ENCODE results near the gene MTNR1B. TPM values are rescaled to one million over a fixed set of nuclear protein-coding genes. Genes with fewer than 3 reads are reported as not detected.
A peak's percentile ranks its signal among the peaks of the same experiment; 100 is the strongest.

The MTNR1B gene
- total RNA-seq, 4 donors from 2014 or later, result not detected

- no peak for DNase-seq (ENCODE audit: low spot score in 2 of 2)
- no peaks in the 10 kb centered on the region for H3K4me1 ChIP-seq
- H3K9me3 ChIP-seq, result no peaks in the 10 kb centered on the region
Measured at GRCh38 chr11:92931746-92932422, 37.6 kb upstream of the MTNR1B start.

GRCh38 chr11:92939305-92939704, 30.1 kb upstream of the MTNR1B start:
- Histone ChIP-seq H3K9me3 (no peaks in the 10 kb centered on the region), H3K4me3 (no peak overlapping the region), H3K4me1 (no peaks in the 10 kb centered on the region), H3K36me3 (no peaks in the 10 kb centered on the region), H3K27ac (no peak overlapping the region), H3K27me3 (no peaks in the 10 kb centered on the region)
- DNase-seq (ENCODE audit: low spot score in 2 of 2), result no peak
- TF ChIP-seq EP300 (IDR thresholded peaks at IDR 0.05), result no peak
- TF ChIP-seq CTCF (IDR thresholded peaks at IDR 0.05), result no peak
- no peak for TF ChIP-seq POLR2A (IDR thresholded peaks at IDR 0.05)
- TF ChIP-seq POLR2AphosphoS5 (IDR thresholded peaks at IDR 0.05), result no peak
- WGBS, result 90% methylated on average over 4 of the region's 4 CpGs

More at GRCh38 chr11:92931746-92932422, 37.6 kb upstream of the MTNR1B start:
- Histone ChIP-seq H3K27ac (no peak overlapping the region), H3K27me3 (no peaks in the 10 kb centered on the region), H3K36me3 (no peaks in the 10 kb centered on the region), H3K4me3 (no peak overlapping the region)
- 57% methylated on average over 3 of the region's 3 CpGs for WGBS
- no peak for TF ChIP-seq CTCF (IDR thresholded peaks at IDR 0.05)
- no peak for TF ChIP-seq EP300 (IDR thresholded peaks at IDR 0.05)
- TF ChIP-seq POLR2AphosphoS5 (IDR thresholded peaks at IDR 0.05), result no peak
- no peak for TF ChIP-seq POLR2A (IDR thresholded peaks at IDR 0.05)

GRCh38 chr11:92941676-92942571, 27.5 kb upstream of the MTNR1B start:
- Histone ChIP-seq H3K4me3 (no peak overlapping the region), H3K27ac (no peak overlapping the region), H3K27me3 (no peaks in the 10 kb centered on the region), H3K36me3 (no peaks in the 10 kb centered on the region), H3K9me3 (no peaks in the 10 kb centered on the region), H3K4me1 (no peaks in the 10 kb centered on the region)
- DNase-seq (ENCODE audit: low spot score in 2 of 2), result no peak
- 43% methylated on average over 12 of the region's 12 CpGs for WGBS
- TF ChIP-seq POLR2A (IDR thresholded peaks at IDR 0.05) (no peak), CTCF (IDR thresholded peaks at IDR 0.05) (peak; percentile 36 to 39)

GRCh38 chr11:92946707-92947106, 22.7 kb upstream of the MTNR1B start:
- WGBS, result 76% methylated on average over 3 of the region's 3 CpGs
- H3K27ac ChIP-seq, result no peak overlapping the region
- TF ChIP-seq EP300 (IDR thresholded peaks at IDR 0.05) (no peak), POLR2AphosphoS5 (IDR thresholded peaks at IDR 0.05) (no peak), POLR2A (IDR thresholded peaks at IDR 0.05) (no peak)

GRCh38 chr11:92948116-92948515, 21.3 kb upstream of the MTNR1B start:
- Histone ChIP-seq H3K36me3 (no peaks in the 10 kb centered on the region), H3K27me3 (no peaks in the 10 kb centered on the region), H3K9me3 (no peaks in the 10 kb centered on the region), H3K4me3 (no peak overlapping the region), H3K27ac (no peak overlapping the region), H3K4me1 (no peaks in the 10 kb centered on the region)
- 89% methylated on average over 5 of the region's 5 CpGs for WGBS
- TF ChIP-seq CTCF (IDR thresholded peaks at IDR 0.05) (no peak), POLR2A (IDR thresholded peaks at IDR 0.05) (no peak), POLR2AphosphoS5 (IDR thresholded peaks at IDR 0.05) (no peak), EP300 (IDR thresholded peaks at IDR 0.05) (no peak)
- no peak for DNase-seq (ENCODE audit: low spot score in 2 of 2)

More at GRCh38 chr11:92946707-92947106, 22.7 kb upstream of the MTNR1B start:
- Histone ChIP-seq H3K4me3 (no peak overlapping the region), H3K4me1 (no peaks in the 10 kb centered on the region), H3K9me3 (no peaks in the 10 kb centered on the region), H3K36me3 (no peaks in the 10 kb centered on the region), H3K27me3 (no peaks in the 10 kb centered on the region)
- DNase-seq (ENCODE audit: low spot score in 2 of 2), result no peak
